PC-3 (cell line): Measurements from ENCODE around the gene TMED4. TPM values are rescaled to one million over a fixed set of nuclear protein-coding genes. Genes with fewer than 3 reads are reported as not detected.
A peak's percentile ranks its signal among the peaks of the same experiment; 100 is the strongest.

Experiments used
- ATAC-seq: fragments of 200-7000 bp; cut with Tn5 transposase; 2 replicates; pipeline ENCODE4 v1.9.1; 2020; ENCODE audit warnings: mild to moderate bottlenecking, moderate library complexity
- BruUV-seq: library from RNA; stranded (reverse); fragments of 400-500 nt; replicated peaks from 2 replicates; lab custom pipeline; 2021; lab: Mats Ljungman, UMichigan
- CTCF ChIA-PET: fragments of 300-600 bp; sonication (Branson Sonifier 250); formaldehyde crosslinking; loops from one replicate; lab custom pipeline; 2022; ENCODE audit warnings: antibody characterized with exemption; lab: Charles Lee
- POLR2A ChIA-PET: fragments of 300-600 bp; sonication (Branson Sonifier 250); formaldehyde crosslinking; loops from one replicate; lab custom pipeline; 2022; ENCODE audit warnings: antibody characterized with exemption; ENCODE audit not compliant: unreplicated experiment; lab: Charles Lee
- DNase-seq: peaks from one replicate; pipeline ENCODE4 v3.0.0-alpha.2; 2015
- H2AFZ ChIP-seq: fragments of 300-600 bp; sonication (generic); 2 replicates; pipeline ENCODE4 v1.6.0; 2016; ENCODE audit warnings: antibody characterized with exemption, low read length
- H3F3A ChIP-seq: fragments of 300-600 bp; sonication (generic); one replicate; pipeline ENCODE4 v1.6.0; 2017; ENCODE audit warnings: antibody characterized with exemption, low read length, control low read depth, mild to moderate bottlenecking; ENCODE audit not compliant: unreplicated experiment
- H3K27ac ChIP-seq: fragments of 300-600 bp; sonication (generic); 2 replicates; pipeline ENCODE4 v1.5.1; 2016; ENCODE audit warnings: mild to moderate bottlenecking, low read length
- H3K27me3 ChIP-seq: fragments of 300-600 bp; sonication (generic); 2 replicates; pipeline ENCODE4 v1.6.1; 2016; ENCODE audit warnings: low read length, mixed read lengths
- H3K36me3 ChIP-seq: fragments of 300-600 bp; sonication (generic); 2 replicates; pipeline ENCODE4 v1.6.1; 2016; ENCODE audit warnings: low read depth, mixed run types, low read length, mixed read lengths
- H3K4me1 ChIP-seq: fragments of 300-600 bp; sonication (generic); 2 replicates; pipeline ENCODE4 v1.5.1; 2016; ENCODE audit warnings: low read length; ENCODE audit not compliant: insufficient read depth
- H3K4me2 ChIP-seq: fragments of 300-600 bp; sonication (generic); 2 replicates; pipeline ENCODE4 v1.6.0; 2016; ENCODE audit warnings: low read length
- H3K4me3 ChIP-seq: fragments of 300-600 bp; sonication (generic); 2 replicates; pipeline ENCODE4 v1.5.1; 2016; ENCODE audit warnings: mild to moderate bottlenecking, low read length, mixed read lengths
- H3K79me2 ChIP-seq: fragments of 300-600 bp; sonication (generic); 2 replicates; pipeline ENCODE4 v1.6.1; 2017; ENCODE audit warnings: low read length, mixed read lengths
- H3K9ac ChIP-seq: fragments of 300-600 bp; sonication (generic); 2 replicates; pipeline ENCODE4 v1.6.0; 2016; ENCODE audit warnings: mild to moderate bottlenecking, low read length
- H3K9me2 ChIP-seq: fragments of 300-600 bp; sonication (generic); replicated peaks from 2 replicates; pipeline ENCODE4 v1.6.1; 2016; ENCODE audit warnings: mixed run types, low read length, mixed read lengths
- H3K9me3 ChIP-seq: fragments of 300-600 bp; sonication (generic); 2 replicates; pipeline ENCODE4 v1.6.1; 2016; ENCODE audit warnings: low read length, mixed read lengths
- H4K20me1 ChIP-seq: fragments of 300-600 bp; sonication (generic); 2 replicates; pipeline ENCODE4 v1.6.1; 2016; ENCODE audit warnings: low read length, mixed read lengths
- CTCF ChIP-seq: fragments of 300-600 bp; sonication (generic); conservative IDR thresholded peaks from 2 replicates; pipeline ENCODE4 v1.5.1; 2017; ENCODE audit warnings: antibody characterized with exemption, low read depth, mild to moderate bottlenecking, low read length
- EZH2 ChIP-seq: fragments of 300-600 bp; sonication (generic); IDR thresholded peaks from one replicate; pipeline ENCODE4 v1.6.1; 2017; ENCODE audit warnings: antibody characterized with exemption, mild to moderate bottlenecking, low read length; ENCODE audit not compliant: unreplicated experiment
- EZH2phosphoT487 ChIP-seq: fragments of 300-600 bp; sonication (generic); IDR thresholded peaks from 2 replicates; pipeline ENCODE4 v1.6.1; 2018; ENCODE audit warnings: mild to moderate bottlenecking, antibody characterized with exemption, low read length, borderline replicate concordance
- intact Hi-C: fragments of 100-400 bp; cut with micrococcal nuclease; formaldehyde crosslinking; loops from 2 replicates; pipeline ENCODE4 v1.9.0; 2023
- total RNA-seq: library from RNA; depleted of rRNA; stranded (reverse); fragments of >200 nt; gene quantifications from 2 replicates; pipeline ENCODE4 v1.2.3, GENCODE V29; 2014

The TMED4 gene
- total RNA-seq, 1 experiment from 2014 or later, result 80.0 TPM

GRCh38 chr7:44590910-44591309 is 8.9 kb upstream of the TMED4 start:
- Histone ChIP-seq H3K27ac (no peak overlapping the region), H3K4me2 (no peak overlapping the region), H3K27me3 (no peaks in the 10 kb centered on the region), H3K9ac (no peak overlapping the region), H3K79me2 (no peaks in the 10 kb centered on the region), H3K4me3 (no peak overlapping the region), H3K9me2 (no peaks in the 10 kb centered on the region), H3F3A (no peaks in the 10 kb centered on the region), H3K36me3 (no peaks in the 10 kb centered on the region), H3K9me3 (no peaks in the 10 kb centered on the region), H4K20me1 (no peaks in the 10 kb centered on the region), H2AFZ (no peak overlapping the region), H3K4me1 (peaks cover 8% of the 10 kb centered on the region; the same call in 1 of the 2 replicates)
- ChIA-PET CTCF (interaction anchor here (0.5 to 0.7 kb wide), 3 partner anchors 94 to 239 kb away, joined by 5 to 6 read pairs (median 5); no protein-coding TSS in a partner anchor), POLR2A (no interaction called here)
- intact Hi-C loops, result no loop called here
- DNase-seq (no peak), ATAC-seq (no peak)
- no TSS peak for BruUV-seq
- TF ChIP-seq EZH2phosphoT487, result no peak
- no peak for TF ChIP-seq EZH2
- no peak for TF ChIP-seq CTCF

GRCh38 chr7:44587843-44588711 is 6.0 kb upstream of the TMED4 start:
- TF ChIP-seq EZH2, result no peak
- peak; percentile 87 for TF ChIP-seq CTCF
- TF ChIP-seq EZH2phosphoT487, result no peak
- ChIA-PET POLR2A (no interaction called here), CTCF (interaction anchor here (0.5 to 1.0 kb wide), 6 partner anchors 19 to 259 kb away, joined by 3 to 5 read pairs (median 3); no protein-coding TSS in a partner anchor)
- no peaks in the 10 kb centered on the region for H3K27me3 ChIP-seq
- peaks cover 9% of the 10 kb centered on the region; the same call in 1 of the 2 replicates for H3K4me1 ChIP-seq
- no peaks in the 10 kb centered on the region for H3K36me3 ChIP-seq
- peak overlapping the region; percentile 65 for H3K27ac ChIP-seq
- no peaks in the 10 kb centered on the region for H3K9me2 ChIP-seq
- H3K9me3 ChIP-seq, result no peaks in the 10 kb centered on the region
- intact Hi-C loops, result loop anchor here (1.0 to 5.0 kb wide), 7 partner anchors 51 to 548 kb away; partner anchors contain the start of genes H2AZ2, PPIA and ZMIZ2
- H3K4me3 ChIP-seq, result no peak overlapping the region
- H2AFZ ChIP-seq, result peak overlapping the region; percentile 69; the same call in 1 of the 2 replicates
- DNase-seq, result peak; percentile 77
- peak; percentile 88 for ATAC-seq
- peak overlapping the region; percentile 65 for H3K4me2 ChIP-seq
- H3K79me2 ChIP-seq, result no peaks in the 10 kb centered on the region
- H3K9ac ChIP-seq, result peak overlapping the region; percentile 74
- no peaks in the 10 kb centered on the region for H3F3A ChIP-seq
- no peaks in the 10 kb centered on the region for H4K20me1 ChIP-seq
- BruUV-seq, result no TSS peak
